ENCODE results near the gene ARL15. TPM values are rescaled to one million over a fixed set of nuclear protein-coding genes. Genes with fewer than 3 reads are reported as not detected.

Gene ARL15
- polyA plus RNA-seq, 1 of the 3 experiments (the other 2 are of a cell fraction): 6.4 TPM

DNA sequence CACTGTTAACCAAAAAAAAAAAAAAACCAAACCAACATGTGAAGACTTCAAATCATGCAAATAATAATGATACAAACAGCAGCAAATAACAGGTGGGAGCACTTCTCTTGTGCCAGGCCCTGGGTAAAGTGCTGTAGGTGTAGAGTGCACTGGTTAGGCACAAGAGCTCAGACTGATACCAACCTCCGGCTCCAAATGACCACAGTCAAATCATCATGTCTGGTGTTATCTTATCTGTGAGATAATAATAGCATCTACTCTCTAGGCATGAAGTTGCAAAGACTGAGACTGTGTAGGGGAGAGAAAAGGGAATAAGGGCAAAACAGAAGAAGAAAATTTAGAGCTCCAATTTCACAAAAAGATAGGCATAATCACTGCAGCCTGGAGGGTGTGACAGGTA, 159.5 kb downstream of the ARL15 start:
- no peaks in the 10 kb centered on the region for H3F3A ChIP-seq (replicated peaks; ENCODE audit: insufficient read depth)
- 92% methylated on average over 1 of the region's 1 CpG for WGBS (ENCODE audit: low lambda C conversion rate)
- H3K36me3 ChIP-seq (replicated peaks in 1 of 2; ENCODE audit: control insufficient read depth in 1 of 2, insufficient read depth in 2 of 2, low read length in 1 of 2): no peaks in the 10 kb centered on the region
- H3K79me2 ChIP-seq (ENCODE audit: insufficient read depth): no peaks in the 10 kb centered on the region
- peaks cover 0 to 16% of the 10 kb centered on the region in 2 experiments; a peak in 2 of 4 replicates for H3K4me1 ChIP-seq (ENCODE audit: control insufficient read depth in 1 of 2, insufficient read depth in 2 of 2, low read depth in 1 of 2, low read length in 1 of 2)
- H4K20me1 ChIP-seq (ENCODE audit: insufficient read depth): no peaks in the 10 kb centered on the region
- no peaks in the 10 kb centered on the region for H3K9me2 ChIP-seq
- no peaks in the 10 kb centered on the region for H3K9me3 ChIP-seq
- H3K27ac ChIP-seq (ENCODE audit: low read depth in 2 of 2, low read length in 1 of 2): no peak overlapping the region
- H2AFZ ChIP-seq (ENCODE audit: low read depth): no peak overlapping the region
- no peak overlapping the region for H3K9ac ChIP-seq
- no peak overlapping the region for H3K4me3 ChIP-seq (ENCODE audit: low read depth in 2 of 2, low read length in 1 of 2)
- TF ChIP-seq MXI1 (IDR thresholded peaks at IDR 0.05; ENCODE audit: low read depth, low read length) (no peak), ELF1 (IDR thresholded peaks at IDR 0.05) (no peak), RCOR1 (IDR thresholded peaks at IDR 0.05; ENCODE audit: low read length) (no peak), TAF1 (IDR thresholded peaks at IDR 0.05; ENCODE audit: borderline replicate concordance, low read depth, low read length) (no peak)
- TF ChIP-seq, protein P1, sequence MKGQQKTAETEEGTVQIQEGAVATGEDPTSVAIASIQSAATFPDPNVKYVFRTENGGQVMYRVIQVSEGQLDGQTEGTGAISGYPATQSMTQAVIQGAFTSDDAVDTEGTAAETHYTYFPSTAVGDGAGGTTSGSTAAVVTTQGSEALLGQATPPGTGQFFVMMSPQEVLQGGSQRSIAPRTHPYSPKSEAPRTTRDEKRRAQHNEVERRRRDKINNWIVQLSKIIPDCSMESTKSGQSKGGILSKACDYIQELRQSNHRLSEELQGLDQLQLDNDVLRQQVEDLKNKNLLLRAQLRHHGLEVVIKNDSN (IDR thresholded peaks at IDR 0.05; ENCODE audit: borderline replicate concordance, low read depth): no peak
- TF ChIP-seq, protein P2, sequence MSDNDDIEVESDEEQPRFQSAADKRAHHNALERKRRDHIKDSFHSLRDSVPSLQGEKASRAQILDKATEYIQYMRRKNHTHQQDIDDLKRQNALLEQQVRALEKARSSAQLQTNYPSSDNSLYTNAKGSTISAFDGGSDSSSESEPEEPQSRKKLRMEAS (IDR thresholded peaks at IDR 0.05; ENCODE audit: low read depth): no peak
- TF ChIP-seq, protein P3, sequence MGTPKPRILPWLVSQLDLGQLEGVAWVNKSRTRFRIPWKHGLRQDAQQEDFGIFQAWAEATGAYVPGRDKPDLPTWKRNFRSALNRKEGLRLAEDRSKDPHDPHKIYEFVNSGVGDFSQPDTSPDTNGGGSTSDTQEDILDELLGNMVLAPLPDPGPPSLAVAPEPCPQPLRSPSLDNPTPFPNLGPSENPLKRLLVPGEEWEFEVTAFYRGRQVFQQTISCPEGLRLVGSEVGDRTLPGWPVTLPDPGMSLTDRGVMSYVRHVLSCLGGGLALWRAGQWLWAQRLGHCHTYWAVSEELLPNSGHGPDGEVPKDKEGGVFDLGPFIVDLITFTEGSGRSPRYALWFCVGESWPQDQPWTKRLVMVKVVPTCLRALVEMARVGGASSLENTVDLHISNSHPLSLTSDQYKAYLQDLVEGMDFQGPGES (IDR thresholded peaks at IDR 0.05; ENCODE audit: low read depth, low read length): no peak
- TF ChIP-seq, protein P4, sequence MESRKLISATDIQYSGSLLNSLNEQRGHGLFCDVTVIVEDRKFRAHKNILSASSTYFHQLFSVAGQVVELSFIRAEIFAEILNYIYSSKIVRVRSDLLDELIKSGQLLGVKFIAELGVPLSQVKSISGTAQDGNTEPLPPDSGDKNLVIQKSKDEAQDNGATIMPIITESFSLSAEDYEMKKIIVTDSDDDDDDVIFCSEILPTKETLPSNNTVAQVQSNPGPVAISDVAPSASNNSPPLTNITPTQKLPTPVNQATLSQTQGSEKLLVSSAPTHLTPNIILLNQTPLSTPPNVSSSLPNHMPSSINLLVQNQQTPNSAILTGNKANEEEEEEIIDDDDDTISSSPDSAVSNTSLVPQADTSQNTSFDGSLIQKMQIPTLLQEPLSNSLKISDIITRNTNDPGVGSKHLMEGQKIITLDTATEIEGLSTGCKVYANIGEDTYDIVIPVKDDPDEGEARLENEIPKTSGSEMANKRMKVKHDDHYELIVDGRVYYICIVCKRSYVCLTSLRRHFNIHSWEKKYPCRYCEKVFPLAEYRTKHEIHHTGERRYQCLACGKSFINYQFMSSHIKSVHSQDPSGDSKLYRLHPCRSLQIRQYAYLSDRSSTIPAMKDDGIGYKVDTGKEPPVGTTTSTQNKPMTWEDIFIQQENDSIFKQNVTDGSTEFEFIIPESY (IDR thresholded peaks at IDR 0.05; ENCODE audit: borderline replicate concordance, low read depth): no peak
- H3K4me2 ChIP-seq: no peak overlapping the region
- no peaks in the 10 kb centered on the region for H3K27me3 ChIP-seq (ENCODE audit: insufficient read depth)
- POLR2A ChIA-PET: no interaction called here
- DNase-seq: no peak
- CTCF ChIA-PET: no interaction called here

DNA sequence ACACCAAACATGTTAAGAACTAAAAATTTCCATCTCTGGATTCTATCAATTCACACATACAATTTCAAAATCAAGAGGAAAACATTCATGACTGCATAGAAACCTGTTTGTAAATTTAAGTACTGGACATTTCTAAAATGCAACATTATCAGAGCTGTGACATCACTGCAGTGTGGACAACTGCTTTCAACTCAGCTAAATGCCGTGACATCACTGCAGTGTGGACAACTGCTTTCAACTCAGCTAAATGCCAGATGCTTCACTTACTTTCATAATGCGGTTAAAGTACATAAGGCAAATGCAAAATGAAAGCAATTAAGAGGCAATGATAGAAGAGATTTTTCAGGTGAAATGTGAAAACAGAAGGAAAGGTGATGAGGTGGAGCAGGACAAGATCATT, 161.5 kb downstream of the ARL15 start:
- no peaks in the 10 kb centered on the region for H4K20me1 ChIP-seq (ENCODE audit: insufficient read depth)
- TF ChIP-seq CHD2 (IDR thresholded peaks at IDR 0.05; ENCODE audit: low read length, partially characterized antibody) (no peak), GATA2 (CRISPR knock-in tag; IDR thresholded peaks at IDR 0.05) (peak; percentile 27)
- DNase-seq: no peak
- H3K27ac ChIP-seq (ENCODE audit: low read depth in 2 of 2, low read length in 1 of 2): no peak overlapping the region; a peak in 2 of 4 replicates
- no peaks in the 10 kb centered on the region for H3K9me3 ChIP-seq
- CTCF ChIA-PET: interaction anchor here (1.3 to 2.1 kb wide), 2 partner anchors 20 to 46 kb away, joined by 6 read pairs; no protein-coding TSS in a partner anchor
- peaks cover 0 to 16% of the 10 kb centered on the region in 2 experiments; a peak in 2 of 4 replicates for H3K4me1 ChIP-seq (ENCODE audit: control insufficient read depth in 1 of 2, insufficient read depth in 2 of 2, low read depth in 1 of 2, low read length in 1 of 2)
- H3K36me3 ChIP-seq (replicated peaks in 1 of 2; ENCODE audit: control insufficient read depth in 1 of 2, insufficient read depth in 2 of 2, low read length in 1 of 2): no peaks in the 10 kb centered on the region
- 96% methylated on average over 2 of the region's 2 CpGs for WGBS (ENCODE audit: low lambda C conversion rate)
- H3K4me2 ChIP-seq: no peak overlapping the region
- H3K79me2 ChIP-seq (ENCODE audit: insufficient read depth): no peaks in the 10 kb centered on the region
- no peaks in the 10 kb centered on the region for H3K9me2 ChIP-seq
- H3K9ac ChIP-seq: no peak overlapping the region
- no peak overlapping the region for H3K4me3 ChIP-seq (ENCODE audit: low read depth in 2 of 2, low read length in 1 of 2)
- H3K27me3 ChIP-seq (ENCODE audit: insufficient read depth): no peaks in the 10 kb centered on the region
- no peak overlapping the region for H2AFZ ChIP-seq (ENCODE audit: low read depth)
- no peaks in the 10 kb centered on the region for H3F3A ChIP-seq (replicated peaks; ENCODE audit: insufficient read depth)
- POLR2A ChIA-PET: no interaction called here

Data from SK-N-SH (cell line).